HCEC 1CT (cell line): ENCODE measurements around the gene HCK.
"Not testable (repeated sequence)": the region's sequence is repeated elsewhere in the genome, so short reads cannot be mapped to it uniquely, and the experiment has no call there.

Experiments used
- DNase-seq: peaks from one replicate; pipeline ENCODE4 v3.0.0-alpha.2; 2017

HCK gene

GRCh38 chr20:32029561-32029960, 22.5 kb upstream of the HCK start:
- DNase-seq = no peak

GRCh38 chr20:32031007-32031958, 20.8 kb upstream of the HCK start:
- peak; percentile 79 for DNase-seq

GRCh38 chr20:32033316-32033715, 18.7 kb upstream of the HCK start:
- DNase-seq = no peak

GRCh38 chr20:32033721-32034120, 18.3 kb upstream of the HCK start:
- DNase-seq = not testable (repeated sequence)

GRCh38 chr20:32034581-32035425, 17.2 kb upstream of the HCK start:
- peak; percentile 9 for DNase-seq

- no peak for DNase-seq
Measured at GRCh38 chr20:32035426-32035779, 16.6 kb upstream of the HCK start.

- no peak for DNase-seq
Measured at GRCh38 chr20:32036252-32036651, 15.8 kb upstream of the HCK start.

GRCh38 chr20:32036716-32037485, 15.1 kb upstream of the HCK start:
- DNase-seq = no peak

- DNase-seq = peak; percentile 50
Measured at GRCh38 chr20:32037929-32038328, 14.1 kb upstream of the HCK start.

GRCh38 chr20:32040142-32040953, 11.7 kb upstream of the HCK start:
- DNase-seq = no peak

GRCh38 chr20:32045999-32046398, 6.0 kb upstream of the HCK start:
- DNase-seq = no peak

- no peak for DNase-seq
Measured at GRCh38 chr20:32050324-32050841, 1.7 kb upstream of the HCK start.

- no peak for DNase-seq
Measured at GRCh38 chr20:32050851-32051556, 1.0 kb upstream of the HCK start.

- DNase-seq = no peak
Measured at GRCh38 chr20:32051720-32052089, 337 bp upstream of the HCK start.

- no peak for DNase-seq
Measured at GRCh38 chr20:32052778-32053362, 828 bp downstream of the HCK start.

- DNase-seq = no peak
Measured at GRCh38 chr20:32053648-32054047, 1.6 kb downstream of the HCK start.

- DNase-seq = no peak
Measured at GRCh38 chr20:32056708-32057483, 4.9 kb downstream of the HCK start.

- DNase-seq = no peak
Measured at GRCh38 chr20:32057656-32058184, 5.7 kb downstream of the HCK start.

GRCh38 chr20:32059189-32059588, 7.1 kb downstream of the HCK start:
- DNase-seq = no peak

GRCh38 chr20:32062776-32063170, 10.7 kb downstream of the HCK start:
- DNase-seq = no peak
